ENCODE results near the gene PARD6G.

GRCh38 chr18:80189531-80189865 is 57.8 kb downstream of the PARD6G start:
- TF ChIP-seq CTCF (IDR thresholded peaks at IDR 0.05) (no peak), POLR2A (IDR thresholded peaks at IDR 0.05) (no peak)
